ENCODE results near the gene FBN2.

Gene FBN2

DNA sequence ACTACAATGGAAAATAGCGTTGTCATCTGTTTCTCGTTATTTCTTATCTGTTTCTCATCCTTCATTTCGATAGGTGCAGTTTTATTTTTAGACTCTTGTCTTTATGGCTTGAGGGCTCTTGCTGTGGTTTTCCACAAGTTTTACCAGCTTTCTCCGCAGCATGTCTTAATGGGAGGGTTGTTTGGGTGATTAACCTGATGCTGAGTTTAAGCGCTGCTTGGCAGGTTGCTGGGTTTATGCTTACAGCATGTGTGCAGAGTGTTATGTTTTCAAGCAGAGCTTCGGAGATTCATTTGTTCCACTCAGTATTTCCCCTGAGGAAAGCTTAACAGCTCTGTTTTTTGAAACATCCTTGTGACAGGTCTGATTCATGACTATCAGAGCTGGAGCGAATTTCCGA is 300.5 kb downstream of the FBN2 start:
- no peak overlapping the region for H3K27ac ChIP-seq (ENCODE audit: low read depth, low read length)
- peaks cover 12% of the 10 kb centered on the region for H3K4me1 ChIP-seq (ENCODE audit: control insufficient read depth, insufficient read depth, low read length, unreplicated experiment)
- H2AFZ ChIP-seq (ENCODE audit: low read length, unreplicated experiment), result no peak overlapping the region
- no peak overlapping the region for H3K4me3 ChIP-seq (ENCODE audit: low read depth, low read length)
- no peaks in the 10 kb centered on the region for H3K36me3 ChIP-seq (ENCODE audit: insufficient read depth, low read length)
- no peaks in the 10 kb centered on the region for H3K27me3 ChIP-seq (ENCODE audit: insufficient read depth, low read length)
- no peaks in the 10 kb centered on the region for H3K79me2 ChIP-seq (ENCODE audit: control insufficient read depth, insufficient read depth, low read length, unreplicated experiment)

GRCh38 chr5:128237000-128237399 is 301.0 kb downstream of the FBN2 start:
- Histone ChIP-seq H3K79me2 (ENCODE audit: control insufficient read depth, insufficient read depth, low read length, unreplicated experiment) (no peaks in the 10 kb centered on the region), H3K4me3 (ENCODE audit: low read depth, low read length) (no peak overlapping the region), H3K36me3 (ENCODE audit: insufficient read depth, low read length) (no peaks in the 10 kb centered on the region), H2AFZ (ENCODE audit: low read length, unreplicated experiment) (no peak overlapping the region), H3K27ac (ENCODE audit: low read depth, low read length) (no peak overlapping the region), H3K27me3 (ENCODE audit: insufficient read depth, low read length) (no peaks in the 10 kb centered on the region), H3K4me1 (ENCODE audit: control insufficient read depth, insufficient read depth, low read length, unreplicated experiment) (peaks cover 11% of the 10 kb centered on the region)

DNA sequence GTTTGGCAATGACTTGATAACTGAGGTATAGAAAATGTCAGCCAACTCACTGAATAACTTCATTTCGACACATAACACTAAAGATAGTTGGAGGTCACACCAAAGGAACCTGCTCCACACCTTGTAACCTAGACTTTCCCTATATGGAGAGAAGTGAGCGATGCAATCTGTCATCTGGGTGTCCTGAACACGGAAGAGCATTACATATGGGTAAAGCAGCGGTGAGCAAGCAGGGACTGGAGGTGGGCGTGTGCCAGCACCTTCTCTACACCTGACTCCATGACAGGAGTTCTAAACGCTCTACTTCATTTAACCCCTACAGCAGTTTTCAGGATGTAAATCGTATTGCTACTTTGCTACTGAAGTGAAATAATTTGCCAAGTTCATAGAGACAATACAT is 301.7 kb downstream of the FBN2 start:
- Histone ChIP-seq H3K79me2 (ENCODE audit: control insufficient read depth, insufficient read depth, low read length, unreplicated experiment) (no peaks in the 10 kb centered on the region), H3K4me1 (ENCODE audit: control insufficient read depth, insufficient read depth, low read length, unreplicated experiment) (peaks cover 5% of the 10 kb centered on the region)

DNA sequence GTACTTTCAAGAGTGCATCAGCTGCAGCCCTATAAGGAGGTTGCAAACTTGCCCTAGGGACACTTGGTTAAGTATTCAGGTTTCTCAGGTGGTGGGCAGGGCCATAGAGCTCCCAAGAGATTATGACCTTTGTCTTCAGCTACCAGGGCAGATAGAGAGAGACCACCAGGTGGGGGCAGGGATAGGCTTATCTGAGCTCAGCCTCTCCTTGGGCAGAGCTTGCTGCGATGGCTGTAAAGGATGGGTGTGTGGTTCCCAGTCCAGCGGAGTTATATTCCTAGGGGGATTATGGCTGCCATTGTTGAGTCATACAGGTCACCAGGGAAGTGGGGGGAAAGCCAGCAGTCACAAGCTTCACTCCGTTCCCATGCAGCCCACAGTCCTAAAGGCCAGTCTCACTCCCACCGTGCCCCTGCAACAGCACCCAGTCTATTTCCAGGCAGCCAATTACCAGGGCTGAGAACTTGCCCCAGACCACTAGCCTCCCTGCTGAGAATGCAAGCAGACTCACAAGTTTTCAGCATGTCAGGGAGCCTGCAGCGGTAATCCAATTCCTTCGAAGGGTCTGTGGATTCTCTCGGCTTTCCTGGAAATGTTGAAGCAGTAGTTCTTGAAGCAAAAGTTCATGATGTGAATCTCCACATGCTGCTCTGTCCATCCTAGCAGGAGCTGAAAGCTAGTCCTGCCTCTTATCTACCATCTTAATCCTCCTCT is 303.0 kb downstream of the FBN2 start:
- H3K36me3 ChIP-seq (ENCODE audit: insufficient read depth, low read length), result no peaks in the 10 kb centered on the region
- no peak overlapping the region for H2AFZ ChIP-seq (ENCODE audit: low read length, unreplicated experiment)
- H3K79me2 ChIP-seq (ENCODE audit: control insufficient read depth, insufficient read depth, low read length, unreplicated experiment), result no peaks in the 10 kb centered on the region
- no peak overlapping the region for H3K27ac ChIP-seq (ENCODE audit: low read depth, low read length)
- no peaks in the 10 kb centered on the region for H3K4me1 ChIP-seq (ENCODE audit: control insufficient read depth, insufficient read depth, low read length, unreplicated experiment)
- no peaks in the 10 kb centered on the region for H3K27me3 ChIP-seq (ENCODE audit: insufficient read depth, low read length)
- H3K4me3 ChIP-seq (ENCODE audit: low read depth, low read length), result no peak overlapping the region

More for the DNA sequence above, 301.7 kb downstream of the FBN2 start:
- Histone ChIP-seq H3K36me3 (ENCODE audit: insufficient read depth, low read length) (no peaks in the 10 kb centered on the region), H3K27me3 (ENCODE audit: insufficient read depth, low read length) (no peaks in the 10 kb centered on the region), H3K27ac (ENCODE audit: low read depth, low read length) (no peak overlapping the region), H2AFZ (ENCODE audit: low read length, unreplicated experiment) (no peak overlapping the region), H3K4me3 (ENCODE audit: low read depth, low read length) (no peak overlapping the region)

DNA sequence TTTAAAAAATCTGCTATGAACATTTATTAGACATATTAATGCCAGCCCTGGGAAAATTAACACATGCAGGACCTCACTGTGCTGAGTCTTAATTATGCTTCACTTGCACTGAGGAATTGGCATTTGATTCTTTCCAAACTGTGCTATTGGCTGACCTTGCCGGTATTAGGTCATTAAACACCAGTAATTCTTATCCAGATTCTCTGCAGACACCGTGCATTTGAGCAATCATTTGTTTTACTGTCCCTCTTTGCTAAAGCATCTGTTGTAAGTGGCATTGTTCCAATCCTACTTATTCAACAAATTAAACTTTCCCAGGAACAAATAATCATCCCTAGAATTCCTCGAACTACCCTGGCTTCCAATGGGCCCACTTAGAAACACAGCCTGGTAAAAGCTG is 309.5 kb downstream of the FBN2 start:
- peaks cover 18% of the 10 kb centered on the region for H3K4me1 ChIP-seq (ENCODE audit: control insufficient read depth, insufficient read depth, low read length, unreplicated experiment)
- H3K27me3 ChIP-seq (ENCODE audit: insufficient read depth, low read length), result no peaks in the 10 kb centered on the region
- H2AFZ ChIP-seq (ENCODE audit: low read length, unreplicated experiment), result no peak overlapping the region
- H3K79me2 ChIP-seq (ENCODE audit: control insufficient read depth, insufficient read depth, low read length, unreplicated experiment), result no peaks in the 10 kb centered on the region
- H3K4me3 ChIP-seq (ENCODE audit: low read depth, low read length), result no peak overlapping the region
- no peaks in the 10 kb centered on the region for H3K36me3 ChIP-seq (ENCODE audit: insufficient read depth, low read length)
- H3K27ac ChIP-seq (ENCODE audit: low read depth, low read length), result peak overlapping the region; percentile 37; the same call in 1 of the 2 replicates

- H3K36me3 ChIP-seq (ENCODE audit: insufficient read depth, low read length), result no peaks in the 10 kb centered on the region
- no peaks in the 10 kb centered on the region for H3K27me3 ChIP-seq (ENCODE audit: insufficient read depth, low read length)
- no peak overlapping the region for H2AFZ ChIP-seq (ENCODE audit: low read length, unreplicated experiment)
- H3K79me2 ChIP-seq (ENCODE audit: control insufficient read depth, insufficient read depth, low read length, unreplicated experiment), result no peaks in the 10 kb centered on the region
- H3K27ac ChIP-seq (ENCODE audit: low read depth, low read length), result peak overlapping the region; percentile 37; the same call in 1 of the 2 replicates
- peaks cover 18% of the 10 kb centered on the region for H3K4me1 ChIP-seq (ENCODE audit: control insufficient read depth, insufficient read depth, low read length, unreplicated experiment)
- H3K4me3 ChIP-seq (ENCODE audit: low read depth, low read length), result no peak overlapping the region
Observed at GRCh38 chr5:128228008-128228407, 310.0 kb downstream of the FBN2 start.

- no peak overlapping the region for H3K4me3 ChIP-seq (ENCODE audit: low read depth, low read length)
- no peak overlapping the region for H2AFZ ChIP-seq (ENCODE audit: low read length, unreplicated experiment)
Observed at GRCh38 chr5:128225245-128226030, 312.6 kb downstream of the FBN2 start.

DNA sequence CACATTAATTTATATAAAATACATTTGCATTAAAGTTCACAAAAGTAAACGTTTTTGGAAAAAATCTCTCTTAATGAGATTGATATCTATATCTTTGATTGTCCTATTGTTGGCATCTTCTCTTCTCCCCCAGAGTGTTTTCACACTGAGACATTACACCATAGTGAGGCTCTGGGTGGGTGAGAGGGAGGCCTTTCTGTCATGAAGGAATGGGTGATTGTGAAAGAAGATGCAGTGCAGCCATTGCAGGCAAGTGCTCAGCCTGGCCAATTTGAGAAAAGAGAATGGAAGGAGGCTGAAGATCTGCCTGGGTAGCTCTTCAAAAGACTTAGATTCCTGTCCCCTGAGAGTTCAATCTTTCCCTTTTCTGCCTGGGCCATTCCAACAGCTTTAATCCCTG is 313.7 kb downstream of the FBN2 start:
- H3K27me3 ChIP-seq (ENCODE audit: insufficient read depth, low read length), result no peaks in the 10 kb centered on the region
- H2AFZ ChIP-seq (ENCODE audit: low read length, unreplicated experiment), result no peak overlapping the region
- no peak overlapping the region for H3K4me3 ChIP-seq (ENCODE audit: low read depth, low read length)
- peaks cover 18% of the 10 kb centered on the region for H3K4me1 ChIP-seq (ENCODE audit: control insufficient read depth, insufficient read depth, low read length, unreplicated experiment)
- no peaks in the 10 kb centered on the region for H3K36me3 ChIP-seq (ENCODE audit: insufficient read depth, low read length)
- no peaks in the 10 kb centered on the region for H3K79me2 ChIP-seq (ENCODE audit: control insufficient read depth, insufficient read depth, low read length, unreplicated experiment)
- H3K27ac ChIP-seq (ENCODE audit: low read depth, low read length), result no peak overlapping the region

More at GRCh38 chr5:128225245-128226030, 312.6 kb downstream of the FBN2 start:
- peaks cover 18% of the 10 kb centered on the region for H3K4me1 ChIP-seq (ENCODE audit: control insufficient read depth, insufficient read depth, low read length, unreplicated experiment)
- no peak overlapping the region for H3K27ac ChIP-seq (ENCODE audit: low read depth, low read length)
- no peaks in the 10 kb centered on the region for H3K27me3 ChIP-seq (ENCODE audit: insufficient read depth, low read length)
- H3K79me2 ChIP-seq (ENCODE audit: control insufficient read depth, insufficient read depth, low read length, unreplicated experiment), result no peaks in the 10 kb centered on the region
- H3K36me3 ChIP-seq (ENCODE audit: insufficient read depth, low read length), result no peaks in the 10 kb centered on the region

DNA sequence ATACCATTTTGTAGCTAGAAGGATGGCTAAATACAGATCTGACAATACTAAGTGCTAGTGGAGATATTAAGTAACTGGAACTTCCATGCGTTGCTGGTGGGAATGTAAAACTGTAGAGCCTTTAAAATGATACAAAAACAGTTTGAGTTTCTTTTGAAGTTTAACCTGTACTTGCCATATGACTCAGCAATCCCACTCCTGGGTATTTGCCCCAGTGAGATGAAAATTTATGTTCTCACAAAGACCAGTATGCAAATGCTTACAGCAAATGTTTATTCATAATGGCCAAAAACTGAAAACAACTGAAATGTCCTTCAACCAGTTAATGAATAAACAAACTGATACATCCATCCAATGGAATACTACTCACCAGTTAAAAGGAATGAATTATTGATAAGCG is 317.2 kb downstream of the FBN2 start:
- no peak overlapping the region for H3K4me3 ChIP-seq (ENCODE audit: low read depth, low read length)
- no peaks in the 10 kb centered on the region for H3K27me3 ChIP-seq (ENCODE audit: insufficient read depth, low read length)
- H3K79me2 ChIP-seq (ENCODE audit: control insufficient read depth, insufficient read depth, low read length, unreplicated experiment), result no peaks in the 10 kb centered on the region
- H3K4me1 ChIP-seq (ENCODE audit: control insufficient read depth, insufficient read depth, low read length, unreplicated experiment), result peaks cover 4% of the 10 kb centered on the region
- no peaks in the 10 kb centered on the region for H3K36me3 ChIP-seq (ENCODE audit: insufficient read depth, low read length)
- H3K27ac ChIP-seq (ENCODE audit: low read depth, low read length), result no peak overlapping the region
- H2AFZ ChIP-seq (ENCODE audit: low read length, unreplicated experiment), result no peak overlapping the region

GRCh38 chr5:128216860-128217531 is 321.0 kb downstream of the FBN2 start:
- Histone ChIP-seq H2AFZ (ENCODE audit: low read length, unreplicated experiment) (no peak overlapping the region), H3K79me2 (ENCODE audit: control insufficient read depth, insufficient read depth, low read length, unreplicated experiment) (no peaks in the 10 kb centered on the region), H3K4me1 (ENCODE audit: control insufficient read depth, insufficient read depth, low read length, unreplicated experiment) (peaks cover 4% of the 10 kb centered on the region), H3K36me3 (ENCODE audit: insufficient read depth, low read length) (no peaks in the 10 kb centered on the region), H3K27me3 (ENCODE audit: insufficient read depth, low read length) (no peaks in the 10 kb centered on the region), H3K27ac (ENCODE audit: low read depth, low read length) (no peak overlapping the region), H3K4me3 (ENCODE audit: low read depth, low read length) (no peak overlapping the region)
